GM19351 (cell line): Measurements from ENCODE around the gene PRKG2.
A peak's percentile ranks its signal among the peaks of the same experiment; 100 is the strongest.

Experiments used
- ATAC-seq: cut with Tn5 transposase; IDR thresholded peaks from one replicate; pipeline ENCODE4 v1.9.1; 2021; ENCODE audit warnings: mild to moderate bottlenecking, moderate library complexity; ENCODE audit not compliant: unreplicated experiment

The PRKG2 gene

GRCh38 chr4:81106150-81106549 lies 108.9 kb downstream of the PRKG2 start:
- no peak for ATAC-seq

- ATAC-seq = no peak
Observed at GRCh38 chr4:81102107-81102506, 112.9 kb downstream of the PRKG2 start.

GRCh38 chr4:81096566-81096965 lies 118.5 kb downstream of the PRKG2 start:
- no peak for ATAC-seq

DNA sequence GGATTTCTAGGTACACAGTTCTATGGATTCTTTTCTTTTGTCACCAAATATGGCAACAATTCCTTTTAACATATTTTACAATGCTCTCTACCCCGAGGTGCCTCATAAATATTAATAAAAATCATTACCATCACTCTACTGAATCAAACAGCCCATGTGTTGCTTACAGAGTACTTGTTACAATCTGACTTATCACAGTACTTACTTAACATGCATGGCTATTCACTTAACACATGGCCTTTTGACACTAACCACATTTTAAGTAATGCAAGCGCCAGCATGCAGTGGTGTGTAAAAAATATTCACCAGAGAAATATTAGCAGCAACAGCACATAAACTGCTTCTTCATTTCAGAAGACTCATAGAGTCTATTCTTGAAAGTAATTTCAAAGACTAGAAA lies 119.6 kb downstream of the PRKG2 start:
- ATAC-seq = no peak

DNA sequence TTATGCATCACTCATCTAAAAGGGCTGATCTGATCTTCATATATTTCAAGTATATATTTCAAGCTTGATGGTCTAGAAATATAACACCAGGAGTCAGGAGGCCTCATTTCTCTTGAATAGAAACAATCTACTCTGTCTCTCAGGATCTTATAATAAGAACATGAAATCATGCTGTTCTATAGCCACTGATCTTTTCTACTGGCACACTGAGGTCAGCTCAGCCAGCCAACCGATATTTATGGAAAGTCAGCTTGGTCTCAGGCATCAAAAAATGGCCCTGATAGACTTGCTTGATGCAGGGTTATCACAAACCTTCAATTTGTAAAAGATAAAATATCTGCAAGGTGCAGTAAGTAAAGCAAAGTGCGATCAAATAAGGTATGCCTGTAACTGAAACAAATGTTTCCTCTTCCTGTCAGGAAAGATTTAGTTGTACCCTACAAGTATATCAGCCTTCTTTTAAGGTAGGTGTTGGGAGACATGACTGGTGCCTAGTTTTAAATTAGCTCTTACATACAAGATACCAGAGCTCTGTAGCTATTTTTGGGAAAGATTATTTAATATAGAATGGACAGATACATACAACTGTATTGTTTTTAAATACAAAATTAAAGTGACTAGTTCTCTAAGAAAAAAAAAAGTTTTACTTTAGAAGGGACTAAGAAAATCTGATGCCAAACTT lies 121.2 kb downstream of the PRKG2 start:
- no peak for ATAC-seq

GRCh38 chr4:81085979-81086378 lies 129.0 kb downstream of the PRKG2 start:
- ATAC-seq = no peak

DNA sequence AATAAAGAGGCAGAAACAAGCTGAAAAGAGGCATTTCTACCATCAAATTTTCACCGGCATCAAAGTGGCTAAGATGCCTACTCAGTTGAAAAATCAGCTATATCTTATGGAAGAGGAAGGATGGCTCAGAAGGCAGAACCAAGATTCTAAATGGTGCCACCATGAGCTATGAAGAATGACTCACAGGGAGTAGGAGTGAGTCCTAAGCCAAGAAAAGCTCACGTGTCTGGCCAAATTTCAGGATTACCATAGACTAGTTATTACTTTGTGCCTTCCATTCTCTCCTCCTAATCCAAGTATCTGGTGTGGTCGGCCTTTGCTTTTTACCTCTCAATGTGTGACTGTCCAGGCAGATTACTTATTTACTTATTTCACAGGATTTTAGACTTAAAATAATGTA lies 129.7 kb downstream of the PRKG2 start:
- ATAC-seq = no peak

DNA sequence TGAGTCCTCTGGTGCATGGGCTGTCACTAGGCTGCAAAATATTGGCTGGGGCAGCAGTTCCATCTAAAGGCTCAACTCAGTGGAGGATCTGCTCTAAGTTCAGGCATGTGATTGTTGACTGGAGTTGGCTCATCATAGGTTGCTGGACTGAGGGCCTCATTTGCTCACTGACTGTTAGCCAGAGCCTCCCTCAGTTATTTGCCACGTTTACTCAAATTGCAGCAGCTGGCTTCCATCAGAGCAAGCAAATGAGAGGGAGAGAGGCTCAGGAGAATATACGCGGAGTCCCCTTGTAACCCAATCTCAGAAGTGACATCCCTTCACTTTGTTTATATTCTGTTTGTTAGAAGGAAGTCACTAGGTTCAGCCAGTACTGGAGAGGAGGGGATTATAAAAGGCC lies 130.4 kb downstream of the PRKG2 start:
- ATAC-seq = no peak

GRCh38 chr4:81084029-81084428 lies 131.0 kb downstream of the PRKG2 start:
- ATAC-seq = no peak

DNA sequence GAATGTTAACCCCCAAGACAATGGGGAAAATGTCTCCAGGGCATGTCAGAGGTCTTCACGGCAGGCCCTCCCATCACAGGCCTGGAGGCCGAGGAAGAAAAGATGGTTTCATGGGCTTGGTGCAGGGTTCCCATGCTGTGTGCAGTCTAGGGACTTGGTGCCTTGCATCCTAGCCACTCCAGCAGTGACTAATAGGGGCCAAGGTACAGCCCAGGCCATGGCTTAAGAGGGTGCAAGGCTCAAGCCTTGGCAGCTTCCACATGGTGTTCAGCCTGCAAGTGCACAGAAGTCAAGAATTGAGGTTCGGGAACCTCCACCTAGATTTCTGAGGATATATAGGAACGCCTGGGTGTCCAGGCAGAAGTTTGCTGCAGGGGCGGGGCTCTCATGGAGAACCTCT lies 133.9 kb downstream of the PRKG2 start:
- ATAC-seq = no peak

- no peak for ATAC-seq
Observed at GRCh38 chr4:81071013-81071412, 144.0 kb downstream of the PRKG2 start.

DNA sequence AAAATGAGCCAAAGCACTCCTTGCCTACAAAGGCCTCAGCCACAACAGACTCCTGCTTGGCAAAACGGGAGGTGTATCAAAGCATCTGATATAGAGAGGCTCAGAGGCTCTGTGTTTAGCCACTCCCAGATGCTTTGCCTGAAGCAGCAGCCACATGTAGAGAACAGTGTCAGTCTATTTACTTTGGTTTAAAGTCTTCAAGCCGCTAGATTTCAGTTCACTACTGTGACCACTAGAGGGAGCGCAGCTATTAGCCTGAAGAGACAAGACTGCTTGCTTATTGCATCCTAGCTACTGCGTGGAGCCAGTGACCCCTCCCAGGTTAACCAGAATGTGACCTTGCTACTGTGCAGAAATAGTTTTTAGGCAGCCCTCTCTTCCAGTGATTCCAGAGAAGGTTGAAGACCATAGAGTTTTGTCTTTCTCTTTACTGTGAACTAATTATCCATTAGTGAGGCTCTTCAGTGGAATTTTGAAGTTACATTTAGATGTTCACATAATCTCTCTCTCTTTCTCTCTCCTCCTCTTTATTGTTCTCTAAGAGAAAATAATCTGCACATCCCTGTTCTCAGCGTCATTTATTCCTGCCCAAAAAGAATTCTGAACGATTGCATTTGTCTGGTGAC lies 145.2 kb downstream of the PRKG2 start:
- ATAC-seq = peak; percentile 97

DNA sequence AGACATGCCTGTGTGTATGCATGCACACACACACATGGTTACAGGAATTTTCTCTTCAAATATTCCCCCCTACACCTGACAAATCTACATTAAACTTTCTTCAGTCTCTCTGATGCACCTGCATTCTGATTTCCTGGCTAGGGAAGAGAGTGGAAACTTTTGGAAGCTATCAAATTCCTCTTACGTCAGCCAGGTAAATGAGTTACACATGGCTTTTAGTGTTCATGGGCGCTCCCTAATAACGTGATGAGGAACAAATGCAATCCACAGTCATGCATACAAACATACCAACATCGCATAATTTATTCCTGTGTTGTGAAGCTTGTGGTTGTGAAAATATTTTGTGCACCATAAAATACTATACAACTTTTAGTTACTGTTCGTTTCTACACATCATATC lies 149.6 kb downstream of the PRKG2 start:
- ATAC-seq = no peak

DNA sequence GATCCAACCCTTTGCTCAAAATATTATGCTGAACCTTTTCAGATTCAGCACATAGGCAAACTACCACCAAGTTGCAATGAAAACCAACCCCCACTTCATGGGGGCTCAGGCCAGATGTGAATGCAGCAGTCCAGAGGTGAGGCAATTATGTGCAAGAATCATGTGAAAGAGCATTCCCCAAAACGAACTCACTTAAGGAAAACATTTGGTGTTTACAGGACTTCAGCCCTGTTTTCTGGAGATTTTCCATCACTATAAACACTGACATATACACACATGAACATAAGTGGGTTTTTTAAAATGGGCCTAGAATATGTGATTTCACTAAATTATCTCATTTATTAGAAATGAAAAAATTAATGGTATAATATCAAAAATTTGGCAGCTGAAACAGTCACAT lies 153.0 kb downstream of the PRKG2 start:
- ATAC-seq = no peak

DNA sequence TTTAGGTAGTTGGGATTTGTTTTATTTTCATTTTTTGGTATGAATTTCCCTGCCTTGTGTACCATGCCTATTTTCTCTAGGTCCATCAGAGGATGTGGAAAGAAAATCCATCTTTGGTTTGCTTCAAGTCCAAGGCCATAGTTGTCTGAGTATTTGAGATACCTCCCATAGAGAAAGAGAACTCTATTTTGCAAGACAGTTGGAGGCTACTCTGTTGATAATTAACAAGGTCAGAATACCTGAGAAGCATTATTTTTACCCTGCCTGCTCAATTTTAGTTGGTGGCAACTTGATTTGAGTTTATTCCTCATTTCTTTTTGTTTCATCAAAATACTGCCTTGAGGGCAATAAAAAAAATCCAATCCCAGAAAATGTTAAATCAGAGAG lies 153.7 kb downstream of the PRKG2 start:
- no peak for ATAC-seq

GRCh38 chr4:81060587-81061343 lies 154.3 kb downstream of the PRKG2 start:
- no peak for ATAC-seq

- ATAC-seq = no peak
Observed at GRCh38 chr4:81058621-81059020, 156.4 kb downstream of the PRKG2 start.

- ATAC-seq = peak; percentile 99
Observed at GRCh38 chr4:81052119-81053068, 162.6 kb downstream of the PRKG2 start.

DNA sequence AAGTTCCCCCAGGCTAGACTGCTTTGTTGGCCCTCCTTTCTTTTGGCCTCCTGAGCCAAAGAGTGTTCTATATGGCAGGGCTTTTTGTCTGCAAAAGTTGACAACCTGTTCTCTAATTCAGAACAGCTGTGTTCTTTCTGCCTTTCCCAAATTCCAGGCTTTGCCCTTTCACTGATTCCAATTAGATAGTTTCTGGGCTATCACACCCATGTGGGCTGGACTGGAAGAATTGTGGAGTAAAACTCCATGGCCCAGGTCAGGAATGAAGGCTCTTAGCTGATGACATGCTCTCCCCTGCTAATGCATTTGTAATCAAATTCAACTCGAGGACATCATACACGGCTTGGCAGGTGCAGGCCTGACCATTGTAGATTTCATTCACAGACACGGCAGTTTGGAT lies 165.1 kb downstream of the PRKG2 start:
- ATAC-seq = no peak

DNA sequence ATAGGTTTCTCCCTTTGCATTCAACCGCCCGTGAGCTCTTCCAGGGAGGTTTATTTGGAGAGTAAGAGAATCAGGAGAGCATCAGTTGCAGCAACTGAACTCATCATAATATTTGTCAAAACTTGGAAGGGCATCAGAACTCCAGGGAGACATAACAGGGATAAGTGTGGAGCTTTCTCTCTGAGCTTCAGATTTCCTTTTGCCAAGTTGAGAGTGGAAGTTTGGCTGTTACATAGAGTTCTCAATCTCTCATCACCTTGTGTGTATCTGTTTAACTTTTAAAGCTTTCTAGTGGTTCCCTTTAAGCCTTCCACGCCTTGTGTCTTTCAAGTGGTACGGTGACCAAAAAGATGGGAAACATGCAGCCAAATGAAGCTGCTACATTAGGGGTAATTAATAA lies 165.7 kb downstream of the PRKG2 start:
- no peak for ATAC-seq
